Measurements from ENCODE around the gene ELOVL6. TPM values are rescaled to one million over a fixed set of nuclear protein-coding genes. Genes with fewer than 3 reads are reported as not detected.
"Not testable (repeated sequence)": the region's sequence is repeated elsewhere in the genome, so short reads cannot be mapped to it uniquely, and the experiment has no call there.

Gene ELOVL6
- total RNA-seq, 4 donors from 2014 or later = 0.10 to 0.42 (median 0.13) TPM; not detected in 1

DNA sequence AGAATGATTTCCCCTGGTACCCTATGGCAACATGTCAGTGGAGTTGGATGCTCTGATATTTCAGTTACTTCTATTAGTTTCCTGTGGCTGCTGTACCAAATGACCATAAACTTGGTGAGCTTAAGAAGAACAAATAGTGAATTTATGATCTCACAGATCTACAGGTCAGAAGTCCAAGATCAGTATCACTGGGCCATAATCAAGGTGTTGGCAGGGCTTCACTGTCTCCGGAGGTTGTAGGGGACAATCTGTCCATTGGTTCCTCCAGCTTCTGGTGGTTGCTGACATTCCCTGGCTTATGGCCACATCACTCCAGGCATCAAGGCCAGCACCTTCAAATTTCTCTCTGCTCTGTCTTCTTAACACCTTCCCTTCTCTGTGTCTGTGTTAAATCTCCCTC, 37.9 kb upstream of the ELOVL6 start:
- ATAC-seq (no peak), DNase-seq (no peak)
- Histone ChIP-seq H3K36me3 (no peaks in the 10 kb centered on the region), H3K27ac (no peak overlapping the region), H3K4me3 (no peak overlapping the region), H3K9me3 (no peaks in the 10 kb centered on the region), H3K4me1 (no peaks in the 10 kb centered on the region), H3K27me3 (no peaks in the 10 kb centered on the region)
- TF ChIP-seq POLR2A (IDR thresholded peaks at IDR 0.05) = no peak
- TF ChIP-seq, protein P1, sequence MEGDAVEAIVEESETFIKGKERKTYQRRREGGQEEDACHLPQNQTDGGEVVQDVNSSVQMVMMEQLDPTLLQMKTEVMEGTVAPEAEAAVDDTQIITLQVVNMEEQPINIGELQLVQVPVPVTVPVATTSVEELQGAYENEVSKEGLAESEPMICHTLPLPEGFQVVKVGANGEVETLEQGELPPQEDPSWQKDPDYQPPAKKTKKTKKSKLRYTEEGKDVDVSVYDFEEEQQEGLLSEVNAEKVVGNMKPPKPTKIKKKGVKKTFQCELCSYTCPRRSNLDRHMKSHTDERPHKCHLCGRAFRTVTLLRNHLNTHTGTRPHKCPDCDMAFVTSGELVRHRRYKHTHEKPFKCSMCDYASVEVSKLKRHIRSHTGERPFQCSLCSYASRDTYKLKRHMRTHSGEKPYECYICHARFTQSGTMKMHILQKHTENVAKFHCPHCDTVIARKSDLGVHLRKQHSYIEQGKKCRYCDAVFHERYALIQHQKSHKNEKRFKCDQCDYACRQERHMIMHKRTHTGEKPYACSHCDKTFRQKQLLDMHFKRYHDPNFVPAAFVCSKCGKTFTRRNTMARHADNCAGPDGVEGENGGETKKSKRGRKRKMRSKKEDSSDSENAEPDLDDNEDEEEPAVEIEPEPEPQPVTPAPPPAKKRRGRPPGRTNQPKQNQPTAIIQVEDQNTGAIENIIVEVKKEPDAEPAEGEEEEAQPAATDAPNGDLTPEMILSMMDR (IDR thresholded peaks at IDR 0.05 in 4 of 5, conservative IDR thresholded peaks at IDR 0.05 in 1 of 5) = no peak
- intact Hi-C loops (cut with DNase I; ENCODE audit: low total_unique reads) = no loop called here
- in situ Hi-C loops (cut with MboI; ENCODE audit: low sequenced_read_pairs in 4 of 4) = no loop called here

DNA sequence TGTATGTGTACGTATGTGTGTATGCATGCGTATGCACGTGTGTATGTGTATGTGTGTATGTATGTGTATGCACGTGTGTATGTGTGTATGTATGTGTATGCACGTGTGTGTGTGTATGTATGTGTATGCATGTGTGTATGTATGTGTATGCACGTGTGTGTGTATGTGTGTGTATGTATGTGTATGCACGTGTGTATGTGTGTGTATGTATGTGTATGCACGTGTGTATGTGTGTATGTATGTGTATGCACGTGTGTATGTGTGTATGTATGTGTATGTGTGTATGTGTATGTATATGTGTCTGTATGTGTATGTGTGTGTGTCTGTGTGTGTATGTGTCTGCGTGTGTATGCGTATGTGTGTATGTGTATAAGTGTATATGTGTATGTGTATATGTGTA, 35.2 kb upstream of the ELOVL6 start:
- in situ Hi-C loops (cut with MboI; ENCODE audit: low sequenced_read_pairs in 4 of 4); H3K36me3 ChIP-seq; ATAC-seq; H3K27me3 ChIP-seq; H3K4me1 ChIP-seq; H3K27ac ChIP-seq; DNase-seq; intact Hi-C loops (cut with DNase I; ENCODE audit: low total_unique reads); H3K4me3 ChIP-seq; H3K9me3 ChIP-seq: not testable (repeated sequence)

DNA sequence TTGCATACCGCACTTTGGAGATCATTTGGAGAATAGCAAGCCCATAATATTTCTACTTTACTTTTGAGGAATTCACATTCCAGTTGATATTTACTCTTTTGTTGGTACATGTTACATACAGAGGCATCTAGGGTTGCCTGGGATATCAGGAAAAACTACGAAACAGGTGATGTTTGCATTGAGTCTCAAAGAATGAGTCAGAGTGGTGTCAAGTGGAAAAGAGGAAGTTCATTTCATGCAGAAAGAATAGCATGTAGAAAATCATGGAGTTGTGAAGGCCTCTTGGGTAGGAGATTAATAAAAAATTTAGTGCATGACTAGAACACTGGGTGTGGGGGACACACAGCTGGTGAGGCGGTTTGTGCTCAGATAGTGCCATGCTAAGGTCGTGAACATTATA, 33.5 kb upstream of the ELOVL6 start:
- DNase-seq = no peak
- intact Hi-C loops (cut with DNase I; ENCODE audit: low total_unique reads) = no loop called here
- Histone ChIP-seq H3K4me3 (no peak overlapping the region), H3K36me3 (no peaks in the 10 kb centered on the region), H3K27ac (no peak overlapping the region), H3K27me3 (no peaks in the 10 kb centered on the region), H3K4me1 (no peaks in the 10 kb centered on the region), H3K9me3 (no peaks in the 10 kb centered on the region)
- no peak for TF ChIP-seq POLR2A (IDR thresholded peaks at IDR 0.05)
- TF ChIP-seq, protein P1 (IDR thresholded peaks at IDR 0.05 in 4 of 5, conservative IDR thresholded peaks at IDR 0.05 in 1 of 5) = no peak
- in situ Hi-C loops (cut with MboI; ENCODE audit: low sequenced_read_pairs in 4 of 4) = no loop called here
- ATAC-seq = no peak

DNA sequence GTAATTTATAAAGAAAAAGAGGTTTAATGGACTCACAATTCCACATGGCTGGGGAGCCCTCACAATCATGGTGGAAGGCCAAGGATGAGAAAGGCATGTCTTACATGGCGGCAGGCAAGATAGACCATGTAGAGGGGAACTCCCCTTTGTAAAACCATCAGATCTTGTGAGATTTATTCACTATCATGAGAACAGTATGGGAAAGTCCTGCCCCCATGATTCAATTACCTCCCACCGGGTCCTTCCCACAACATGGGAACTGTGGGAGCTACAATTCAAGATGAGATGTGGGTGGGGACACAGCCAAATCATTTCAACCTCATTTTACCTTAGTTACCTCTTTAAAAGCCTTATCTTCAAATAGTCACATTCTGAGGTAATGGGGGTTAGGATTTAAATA, 30.9 kb upstream of the ELOVL6 start:
- TF ChIP-seq, protein P1 (IDR thresholded peaks at IDR 0.05 in 4 of 5, conservative IDR thresholded peaks at IDR 0.05 in 1 of 5) = no peak
- TF ChIP-seq POLR2A (IDR thresholded peaks at IDR 0.05) = no peak
- intact Hi-C loops (cut with DNase I; ENCODE audit: low total_unique reads) (no loop called here), in situ Hi-C loops (cut with MboI; ENCODE audit: low sequenced_read_pairs in 4 of 4) (no loop called here)
- no peaks in the 10 kb centered on the region for H3K4me1 ChIP-seq
- H3K27ac ChIP-seq = no peak overlapping the region
- ATAC-seq (no peak), DNase-seq (no peak)
- no peaks in the 10 kb centered on the region for H3K9me3 ChIP-seq
- no peaks in the 10 kb centered on the region for H3K27me3 ChIP-seq
- no peak overlapping the region for H3K4me3 ChIP-seq
- no peaks in the 10 kb centered on the region for H3K36me3 ChIP-seq

DNA sequence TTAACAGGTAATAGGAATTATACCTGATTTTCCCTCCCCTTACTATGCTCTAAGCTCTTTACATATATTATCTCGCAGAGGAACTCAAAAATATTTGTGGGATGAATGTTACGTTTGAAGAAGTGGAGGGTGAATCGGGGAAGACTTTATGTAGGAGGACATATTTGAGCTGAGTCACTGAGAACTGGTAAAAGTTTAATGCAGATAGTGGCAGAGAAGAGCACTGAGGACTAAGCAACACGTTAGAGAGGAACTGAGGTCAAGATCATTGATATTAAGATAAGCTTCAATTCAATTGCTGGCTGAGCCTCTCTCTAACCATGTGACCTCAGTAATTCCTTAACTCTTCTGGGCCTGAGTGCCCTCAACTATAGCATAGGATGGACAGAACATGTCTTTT, 26.4 kb upstream of the ELOVL6 start:
- no peak overlapping the region for H3K4me3 ChIP-seq
- no peaks in the 10 kb centered on the region for H3K27me3 ChIP-seq
- no peaks in the 10 kb centered on the region for H3K4me1 ChIP-seq
- ATAC-seq (no peak), DNase-seq (no peak)
- in situ Hi-C loops (cut with MboI; ENCODE audit: low sequenced_read_pairs in 4 of 4) = loop anchor here in 1 of 4 donors (25.0 kb wide), 1 partner anchor 287 kb away; no protein-coding TSS in a partner anchor
- H3K36me3 ChIP-seq = no peaks in the 10 kb centered on the region
- no peak overlapping the region for H3K27ac ChIP-seq
- H3K9me3 ChIP-seq = no peaks in the 10 kb centered on the region
- TF ChIP-seq, protein P1 (IDR thresholded peaks at IDR 0.05 in 4 of 5, conservative IDR thresholded peaks at IDR 0.05 in 1 of 5) = no peak
- TF ChIP-seq POLR2A (IDR thresholded peaks at IDR 0.05) = no peak
- intact Hi-C loops (cut with DNase I; ENCODE audit: low total_unique reads) = no loop called here
